ENCODE data around the gene HLA-E. TPM values are rescaled to one million over a fixed set of nuclear protein-coding genes. Genes with fewer than 3 reads are reported as not detected.

Gene HLA-E
- total and polyA plus RNA-seq, 4 donors = 133 to 258 (median 207) TPM

GRCh38 chr6:30444451-30444742 is 44.9 kb upstream of the HLA-E start:
- no peaks in the 10 kb centered on the region for H3K9me3 ChIP-seq (ENCODE audit: control insufficient read depth in 4 of 4, low read length in 3 of 4)

GRCh38 chr6:30446259-30446658 is 43.0 kb upstream of the HLA-E start:
- Histone ChIP-seq H3K27me3 (ENCODE audit: control insufficient read depth in 4 of 4, insufficient read depth in 4 of 4, low read length in 3 of 4) (peaks cover 4 to 23% (median 13%) of the 10 kb centered on the region in 4 donors), H3K27ac (ENCODE audit: low read depth in 1 of 2, low read length in 2 of 2) (no peak overlapping the region), H3K9ac (ENCODE audit: low read depth in 1 of 2, low read length in 2 of 2) (no peak overlapping the region), H3K4me3 (ENCODE audit: low read depth in 1 of 3, low read length in 3 of 3) (no peak overlapping the region), H3K36me3 (ENCODE audit: control insufficient read depth in 4 of 4, insufficient read depth in 3 of 4, low read depth in 1 of 4, low read length in 3 of 4) (no peaks in the 10 kb centered on the region), H3K4me1 (ENCODE audit: control insufficient read depth in 4 of 4, insufficient read depth in 4 of 4, low read length in 3 of 4) (peaks cover 0 to 9% (median under 1%) of the 10 kb centered on the region in 4 donors), H3K9me3 (ENCODE audit: control insufficient read depth in 4 of 4, low read length in 3 of 4) (no peaks in the 10 kb centered on the region)
- no peak for DNase-seq (ENCODE audit: low spot score)
- 45% methylated on average over 2 of the region's 2 CpGs for WGBS
- TF ChIP-seq EGR1 (IDR thresholded peaks at IDR 0.05; ENCODE audit: low read depth in 2 of 2) (no peak), GABPA (IDR thresholded peaks at IDR 0.05 in 1 of 2, conservative IDR thresholded peaks at IDR 0.05 in 1 of 2) (no peak), ATF3 (IDR thresholded peaks at IDR 0.05) (no peak), RXRA (IDR thresholded peaks at IDR 0.05) (no peak), FOXA2 (IDR thresholded peaks at IDR 0.05) (no peak), JUND (IDR thresholded peaks at IDR 0.05) (no peak), HNF4G (IDR thresholded peaks at IDR 0.05) (no peak), MAX (IDR thresholded peaks at IDR 0.05) (no peak), RAD21 (IDR thresholded peaks at IDR 0.05) (no peak), REST (IDR thresholded peaks at IDR 0.05) (no peak), CTCF (IDR thresholded peaks at IDR 0.05; ENCODE audit: low read depth, low read length, missing input control) (no peak), FOXA1 (IDR thresholded peaks at IDR 0.05) (no peak), TAF1 (conservative IDR thresholded peaks at IDR 0.05) (no peak), ZBTB33 (IDR thresholded peaks at IDR 0.05) (no peak), NR2F2 (IDR thresholded peaks at IDR 0.05) (no peak)

More at GRCh38 chr6:30444451-30444742, 44.9 kb upstream of the HLA-E start:
- Histone ChIP-seq H3K9ac (ENCODE audit: low read depth in 1 of 2, low read length in 2 of 2) (no peak overlapping the region), H3K27me3 (ENCODE audit: control insufficient read depth in 4 of 4, insufficient read depth in 4 of 4, low read length in 3 of 4) (peaks cover 4 to 18% (median 10%) of the 10 kb centered on the region in 4 donors), H3K4me1 (ENCODE audit: control insufficient read depth in 4 of 4, insufficient read depth in 4 of 4, low read length in 3 of 4) (no peaks in the 10 kb centered on the region), H3K27ac (ENCODE audit: low read depth in 1 of 2, low read length in 2 of 2) (no peak overlapping the region), H3K36me3 (ENCODE audit: control insufficient read depth in 4 of 4, insufficient read depth in 3 of 4, low read depth in 1 of 4, low read length in 3 of 4) (no peaks in the 10 kb centered on the region), H3K4me3 (ENCODE audit: low read depth in 1 of 3, low read length in 3 of 3) (no peak overlapping the region)
- WGBS = 43% methylated on average over 8 of the region's 8 CpGs
- DNase-seq (ENCODE audit: low spot score) = no peak
- TF ChIP-seq SP1 (IDR thresholded peaks at IDR 0.05) (no peak), HNF4A (conservative IDR thresholded peaks at IDR 0.05) (no peak), REST (IDR thresholded peaks at IDR 0.05) (no peak), JUND (IDR thresholded peaks at IDR 0.05) (no peak), FOXA1 (IDR thresholded peaks at IDR 0.05) (no peak), NR2F2 (IDR thresholded peaks at IDR 0.05) (no peak), FOXA2 (IDR thresholded peaks at IDR 0.05) (no peak), HNF4G (IDR thresholded peaks at IDR 0.05) (no peak), RXRA (IDR thresholded peaks at IDR 0.05) (no peak), YY1 (IDR thresholded peaks at IDR 0.05) (no peak), GABPA (IDR thresholded peaks at IDR 0.05 in 1 of 2, conservative IDR thresholded peaks at IDR 0.05 in 1 of 2) (no peak)

Data from liver (tissue), 9 donors.